ENCODE results near the gene ARL8A. TPM values are rescaled to one million over a fixed set of nuclear protein-coding genes. Genes with fewer than 3 reads are reported as not detected.
A peak's percentile ranks its signal among the peaks of the same experiment; 100 is the strongest.
"Not testable (repeated sequence)": the region's sequence is repeated elsewhere in the genome, so short reads cannot be mapped to it uniquely, and the experiment has no call there.

ARL8A gene
- total RNA-seq, 2 donors from 2014 or later: 72.8 to 82.0 TPM

GRCh38 chr1:202181586-202181985 lies 37.0 kb upstream of the ARL8A start:
- no peak overlapping the region for H3K4me3 ChIP-seq (ENCODE audit: low read length)
- WGBS, 2 experiments (ENCODE audit: insufficient coverage in 1 of 2, insufficient read length in 1 of 2): 92% methylated on average over 3 to 7 of the region's 7 CpGs
- Mint-ChIP-seq H3K4me3 (no peak overlapping the region), H3K27ac (no peak overlapping the region), H3K27me3 (ENCODE audit: insufficient read depth) (peaks cover 18% of the 10 kb centered on the region), H3K9me3 (no peaks in the 10 kb centered on the region), H3K36me3 (ENCODE audit: low read depth) (no peaks in the 10 kb centered on the region), H3K4me1 (peaks cover 8% of the 10 kb centered on the region)
- H3K9me3 ChIP-seq (ENCODE audit: control insufficient read depth, low read length): no peaks in the 10 kb centered on the region
- no peak overlapping the region for H3K9ac ChIP-seq (ENCODE audit: extremely low read depth, low read length, poor library complexity, severe bottlenecking)
- no peaks in the 10 kb centered on the region for H3K36me3 ChIP-seq (ENCODE audit: control insufficient read depth, insufficient read depth, low read length)
- H3K27ac ChIP-seq (ENCODE audit: low read depth, low read length): no peak overlapping the region
- H3K27me3 ChIP-seq (ENCODE audit: control insufficient read depth, insufficient read depth, low read length, poor library complexity, severe bottlenecking): no peaks in the 10 kb centered on the region
- DNase-seq: peak; percentile 36
- H3K4me1 ChIP-seq (ENCODE audit: control insufficient read depth, insufficient read depth, low read length): no peaks in the 10 kb centered on the region
- TF ChIP-seq, protein P1, sequence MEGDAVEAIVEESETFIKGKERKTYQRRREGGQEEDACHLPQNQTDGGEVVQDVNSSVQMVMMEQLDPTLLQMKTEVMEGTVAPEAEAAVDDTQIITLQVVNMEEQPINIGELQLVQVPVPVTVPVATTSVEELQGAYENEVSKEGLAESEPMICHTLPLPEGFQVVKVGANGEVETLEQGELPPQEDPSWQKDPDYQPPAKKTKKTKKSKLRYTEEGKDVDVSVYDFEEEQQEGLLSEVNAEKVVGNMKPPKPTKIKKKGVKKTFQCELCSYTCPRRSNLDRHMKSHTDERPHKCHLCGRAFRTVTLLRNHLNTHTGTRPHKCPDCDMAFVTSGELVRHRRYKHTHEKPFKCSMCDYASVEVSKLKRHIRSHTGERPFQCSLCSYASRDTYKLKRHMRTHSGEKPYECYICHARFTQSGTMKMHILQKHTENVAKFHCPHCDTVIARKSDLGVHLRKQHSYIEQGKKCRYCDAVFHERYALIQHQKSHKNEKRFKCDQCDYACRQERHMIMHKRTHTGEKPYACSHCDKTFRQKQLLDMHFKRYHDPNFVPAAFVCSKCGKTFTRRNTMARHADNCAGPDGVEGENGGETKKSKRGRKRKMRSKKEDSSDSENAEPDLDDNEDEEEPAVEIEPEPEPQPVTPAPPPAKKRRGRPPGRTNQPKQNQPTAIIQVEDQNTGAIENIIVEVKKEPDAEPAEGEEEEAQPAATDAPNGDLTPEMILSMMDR (conservative IDR thresholded peaks at IDR 0.05): no peak

DNA sequence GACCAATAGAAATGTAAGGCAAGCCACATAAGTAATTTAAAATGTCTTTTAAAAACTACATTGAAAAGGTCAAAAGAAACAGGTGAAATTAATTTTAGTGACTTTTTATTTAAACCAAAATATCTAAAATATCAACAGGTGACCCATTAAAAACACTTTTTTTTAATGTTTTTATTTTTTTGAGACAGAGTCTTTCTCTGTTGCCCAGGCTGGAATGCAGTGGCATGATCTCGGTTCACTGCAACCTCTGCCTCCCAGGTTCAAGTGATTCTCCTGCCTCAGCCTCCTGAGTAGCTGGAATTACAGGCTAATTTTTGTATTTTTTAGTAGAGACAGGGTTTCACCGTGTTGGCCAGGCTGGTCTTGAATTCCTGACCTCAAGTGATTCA lies 36.2 kb upstream of the ARL8A start:
- not testable (repeated sequence) for H3K4me1 ChIP-seq (ENCODE audit: control insufficient read depth, insufficient read depth, low read length); H3K9me3 Mint-ChIP-seq; H3K4me1 Mint-ChIP-seq; H3K36me3 ChIP-seq (ENCODE audit: control insufficient read depth, insufficient read depth, low read length); H3K36me3 Mint-ChIP-seq (ENCODE audit: low read depth); H3K27me3 ChIP-seq (ENCODE audit: control insufficient read depth, insufficient read depth, low read length, poor library complexity, severe bottlenecking); H3K9ac ChIP-seq (ENCODE audit: extremely low read depth, low read length, poor library complexity, severe bottlenecking); H3K4me3 ChIP-seq (ENCODE audit: low read length); H3K9me3 ChIP-seq (ENCODE audit: control insufficient read depth, low read length); H3K4me3 Mint-ChIP-seq; DNase-seq; H3K27ac Mint-ChIP-seq; H3K27ac ChIP-seq (ENCODE audit: low read depth, low read length)
- 78 to 100% methylated on average over 2 of the region's 2 CpGs for WGBS, 2 experiments (ENCODE audit: insufficient coverage in 1 of 2, insufficient read length in 1 of 2)
- peaks cover 18% of the 10 kb centered on the region for H3K27me3 Mint-ChIP-seq (ENCODE audit: insufficient read depth)

DNA sequence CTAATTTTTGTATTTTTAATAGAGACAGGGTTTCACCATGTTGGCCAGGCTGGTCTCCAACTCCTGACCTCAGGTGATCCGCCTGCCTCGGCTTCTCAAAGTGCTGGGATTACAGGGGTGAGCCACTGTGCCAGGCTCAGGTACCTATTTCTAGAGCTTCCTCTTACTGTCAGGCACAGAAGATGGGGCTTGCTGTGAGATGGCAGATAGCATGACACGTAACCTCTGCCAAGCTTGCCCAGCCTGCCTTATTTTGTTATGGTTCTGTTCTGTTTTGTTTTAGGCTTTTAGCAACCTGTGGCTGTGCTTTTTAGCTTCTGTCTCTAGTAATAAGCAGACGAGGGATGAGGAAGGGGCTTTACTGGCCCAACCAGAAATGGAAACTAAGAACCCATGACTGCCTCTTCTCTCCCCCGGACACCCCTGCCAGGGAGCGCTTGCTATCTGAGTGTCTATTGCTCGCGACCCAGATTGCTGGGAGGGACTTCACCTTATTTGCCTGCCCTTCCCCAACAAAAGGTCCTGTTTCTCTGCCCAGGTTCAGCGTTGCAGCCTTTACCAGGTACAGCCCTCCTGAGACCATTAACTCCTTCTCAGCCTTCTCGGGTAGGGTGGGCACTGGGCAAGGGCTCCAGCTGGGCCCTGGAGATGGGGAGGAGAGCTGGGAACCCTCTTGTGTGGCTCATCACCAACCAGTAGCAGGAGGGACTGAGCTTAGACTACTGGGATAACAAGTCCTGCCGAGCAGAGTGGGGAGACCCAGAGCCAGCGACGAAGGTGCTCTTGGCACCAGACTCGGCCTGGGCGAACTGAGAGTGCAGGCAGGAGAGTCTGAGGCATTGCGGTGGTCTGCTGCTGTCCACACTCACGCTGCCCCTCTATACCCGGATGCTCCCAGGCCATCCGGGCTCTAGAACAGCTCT lies 35.6 kb upstream of the ARL8A start:
- Histone ChIP-seq H3K4me3 (ENCODE audit: low read length) (no peak overlapping the region), H3K36me3 (ENCODE audit: control insufficient read depth, insufficient read depth, low read length) (no peaks in the 10 kb centered on the region), H3K4me1 (ENCODE audit: control insufficient read depth, insufficient read depth, low read length) (no peaks in the 10 kb centered on the region), H3K9me3 (ENCODE audit: control insufficient read depth, low read length) (no peaks in the 10 kb centered on the region), H3K27ac (ENCODE audit: low read depth, low read length) (no peak overlapping the region), H3K9ac (ENCODE audit: extremely low read depth, low read length, poor library complexity, severe bottlenecking) (no peak overlapping the region), H3K27me3 (ENCODE audit: control insufficient read depth, insufficient read depth, low read length, poor library complexity, severe bottlenecking) (no peaks in the 10 kb centered on the region)
- Mint-ChIP-seq H3K9me3 (no peaks in the 10 kb centered on the region), H3K27me3 (ENCODE audit: insufficient read depth) (peaks cover 16% of the 10 kb centered on the region), H3K4me1 (peaks cover 7% of the 10 kb centered on the region), H3K27ac (no peak overlapping the region), H3K36me3 (ENCODE audit: low read depth) (no peaks in the 10 kb centered on the region), H3K4me3 (no peak overlapping the region)
- TF ChIP-seq, protein P1 (conservative IDR thresholded peaks at IDR 0.05): no peak
- 87 to 91% methylated on average over 9 to 19 of the region's 19 CpGs for WGBS, 2 experiments (ENCODE audit: insufficient coverage in 1 of 2, insufficient read length in 1 of 2)
- no peak for DNase-seq
